ENCODE measurements around the gene EIF4E3.

DNA sequence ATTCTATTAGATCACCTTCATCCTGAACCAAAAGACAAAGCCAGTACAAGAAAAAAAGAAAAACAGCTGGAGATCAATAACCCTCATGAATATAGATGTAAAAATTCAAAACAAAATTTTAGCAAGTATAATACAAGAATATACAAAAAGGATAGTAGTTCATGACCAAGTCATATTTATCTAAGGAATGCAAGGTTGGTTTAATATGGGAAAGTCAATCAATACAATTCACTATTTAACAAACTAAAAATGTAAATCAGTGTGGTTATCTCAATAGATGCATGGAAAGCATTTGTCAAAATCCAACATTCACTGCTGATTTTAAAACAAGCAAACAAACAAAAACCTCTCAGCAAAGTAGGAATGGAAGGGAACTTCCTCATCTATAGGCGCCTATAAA, 17.4 kb upstream of the EIF4E3 start:
- no peak for TF ChIP-seq GATA3 (IDR thresholded peaks at IDR 0.05; ENCODE audit: low read depth, low read length)
- TF ChIP-seq GATA2 (IDR thresholded peaks at IDR 0.05; ENCODE audit: low read depth, low read length) = no peak

Measured in SH-SY5Y (cell line).